ENCODE results near the gene SHLD2.
A peak's percentile ranks its signal among the peaks of the same experiment; 100 is the strongest.
"Not testable (repeated sequence)": the region's sequence is repeated elsewhere in the genome, so short reads cannot be mapped to it uniquely, and the experiment has no call there.

SHLD2 gene

GRCh38 chr10:87142230-87143108 is 47.5 kb downstream of the SHLD2 start:
- DNase-seq, ATAC-seq: not testable (repeated sequence)

- not testable (repeated sequence) for ATAC-seq, DNase-seq
Measured at GRCh38 chr10:87143109-87143418, 48.1 kb downstream of the SHLD2 start.

- DNase-seq, ATAC-seq: not testable (repeated sequence)
Measured at GRCh38 chr10:87145598-87145997, 50.6 kb downstream of the SHLD2 start.

DNA sequence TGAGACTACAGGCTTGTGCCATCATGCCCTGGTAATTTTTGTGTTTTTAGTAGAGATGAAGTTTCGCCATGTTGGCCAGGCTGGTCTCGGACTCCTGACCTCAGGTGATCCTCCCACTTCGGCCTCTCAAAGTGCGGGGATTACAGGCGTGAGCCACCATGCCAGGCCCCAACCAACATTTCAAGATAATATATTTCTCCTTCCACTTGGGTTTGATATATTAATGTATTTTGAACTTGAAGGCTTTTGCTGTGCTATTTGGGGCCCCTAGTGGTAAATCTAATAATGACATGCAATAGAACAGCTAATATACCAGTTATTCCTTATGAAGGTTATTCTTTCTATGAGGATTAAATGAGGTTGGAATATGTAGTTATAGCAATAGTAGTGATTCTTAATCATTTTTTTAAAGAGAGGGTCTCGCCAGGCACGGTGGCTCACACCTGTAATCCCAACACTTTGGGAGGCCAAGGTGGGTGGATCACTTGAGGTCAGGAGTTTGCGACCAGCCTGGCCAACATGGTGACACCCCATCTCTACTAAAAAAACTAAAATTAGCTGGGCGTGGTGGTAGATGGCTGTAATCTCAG is 54.1 kb downstream of the SHLD2 start:
- not testable (repeated sequence) for ATAC-seq, DNase-seq

- not testable (repeated sequence) for ATAC-seq
Measured at GRCh38 chr10:87151516-87151915, 56.5 kb downstream of the SHLD2 start.

DNA sequence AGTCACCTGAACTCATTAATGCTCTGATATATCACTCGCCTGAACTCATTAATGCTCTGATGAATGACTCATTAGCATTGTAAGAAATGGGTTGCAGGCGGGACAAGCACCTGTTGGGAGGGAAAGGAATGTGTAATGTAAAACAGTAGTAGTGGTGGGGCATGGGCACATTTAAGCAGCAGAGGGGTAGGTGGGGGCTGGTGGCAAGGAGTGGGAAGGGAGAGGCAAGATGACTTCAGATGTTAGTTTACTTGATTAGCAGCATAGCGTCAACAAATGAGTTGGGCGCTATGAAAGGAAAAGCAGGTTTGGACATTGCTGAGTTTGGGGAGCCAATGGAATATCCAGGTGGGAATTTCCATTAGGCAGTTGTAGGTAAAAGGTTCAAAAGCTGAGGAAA is 61.8 kb downstream of the SHLD2 start:
- not testable (repeated sequence) for ATAC-seq, DNase-seq

More at GRCh38 chr10:87151516-87151915, 56.5 kb downstream of the SHLD2 start:
- DNase-seq: not testable (repeated sequence)

DNA sequence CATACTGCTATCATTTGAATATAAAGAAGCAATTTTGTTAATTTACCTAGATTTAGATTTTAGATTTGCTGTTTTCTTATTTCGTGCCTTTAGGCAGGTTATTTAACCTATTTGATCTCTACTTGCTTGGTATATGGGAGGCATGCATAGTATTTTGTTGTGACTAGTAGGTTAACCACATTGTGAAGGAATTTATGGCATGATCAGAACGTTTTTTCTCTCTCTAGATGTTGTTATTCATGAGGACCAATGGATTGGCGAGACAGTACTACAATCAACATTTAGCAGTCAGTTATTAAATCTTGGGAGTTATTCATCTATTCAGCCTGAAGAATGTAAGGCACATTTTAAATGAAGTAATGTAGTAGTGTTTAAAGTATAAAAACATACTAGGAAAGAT is 62.8 kb downstream of the SHLD2 start:
- ATAC-seq, DNase-seq: not testable (repeated sequence)

- not testable (repeated sequence) for DNase-seq, ATAC-seq
Measured at GRCh38 chr10:87162703-87163293, 67.8 kb downstream of the SHLD2 start.

DNA sequence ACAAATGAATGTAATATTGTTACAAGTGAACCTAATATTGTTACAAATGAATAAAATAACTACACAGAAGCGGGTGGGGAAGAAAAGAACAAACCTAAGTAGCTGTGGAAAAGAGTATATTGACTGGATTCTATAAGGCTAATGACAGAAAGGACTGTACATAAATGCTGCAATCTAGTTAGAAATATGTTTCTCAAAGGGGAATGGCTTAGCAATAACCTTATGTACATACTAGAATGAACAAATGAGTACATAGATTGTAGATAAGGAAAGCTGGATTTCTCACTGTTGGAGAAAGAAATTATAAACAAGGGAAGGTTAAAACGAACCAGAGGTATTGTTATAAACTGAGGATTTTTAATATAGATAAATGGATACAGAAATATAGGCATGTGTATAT is 68.4 kb downstream of the SHLD2 start:
- DNase-seq, ATAC-seq: not testable (repeated sequence)

DNA sequence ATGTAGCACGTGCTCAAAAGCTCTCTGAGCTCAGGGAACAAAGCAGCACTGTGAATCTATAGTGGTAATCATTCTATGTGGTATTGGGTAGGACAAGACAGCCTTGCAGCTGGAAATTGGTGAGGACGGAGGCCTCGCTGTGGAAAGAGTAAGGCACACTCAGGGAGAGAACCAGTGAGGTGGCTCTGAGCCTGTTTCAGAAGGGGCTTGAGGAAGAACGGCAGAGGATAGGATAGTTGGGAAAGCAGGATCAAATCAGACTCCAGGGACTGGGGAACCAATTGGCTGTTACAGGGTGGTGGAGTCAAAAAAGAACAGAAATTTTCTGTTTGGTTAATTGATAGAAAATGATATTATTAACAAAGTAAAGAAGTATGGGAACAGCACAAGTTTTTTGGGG is 74.9 kb downstream of the SHLD2 start:
- not testable (repeated sequence) for ATAC-seq, DNase-seq

DNA sequence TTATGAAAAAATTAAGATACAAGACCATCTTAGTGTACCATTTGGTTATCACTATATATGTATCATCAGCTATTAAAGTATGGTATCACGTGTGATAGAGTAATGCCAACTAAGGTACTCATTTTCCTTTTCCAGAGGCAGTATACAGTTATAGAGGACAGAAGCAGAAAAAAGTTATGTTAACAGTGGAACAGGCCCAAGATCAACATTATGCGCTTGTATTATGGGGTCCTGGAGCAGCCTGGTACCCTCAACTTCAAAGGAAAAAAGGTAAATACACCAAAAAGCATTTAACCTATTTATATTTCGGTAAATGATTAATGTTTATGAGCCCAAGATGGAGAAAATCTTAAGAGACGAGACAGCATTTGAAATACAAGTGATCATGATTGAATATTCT is 75.7 kb downstream of the SHLD2 start:
- ATAC-seq, DNase-seq: not testable (repeated sequence)

DNA sequence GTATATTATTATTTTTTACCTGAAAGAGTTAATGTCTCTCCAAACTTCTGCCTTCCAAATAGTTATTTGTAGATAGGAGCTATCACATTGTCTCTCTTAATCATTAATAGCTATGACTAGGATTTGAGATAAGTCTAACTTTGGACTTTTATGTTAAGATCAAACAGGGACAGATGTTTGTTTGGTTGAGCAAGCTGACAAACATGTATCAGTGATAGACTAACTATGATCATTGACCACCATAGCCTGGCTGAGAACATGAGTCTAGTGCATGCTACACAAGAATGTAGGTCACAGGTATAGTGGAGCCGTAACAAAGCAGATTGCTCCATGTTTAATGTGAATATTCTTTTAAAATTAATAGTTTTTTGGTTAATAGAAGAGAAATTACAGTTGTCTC is 76.7 kb downstream of the SHLD2 start:
- DNase-seq, ATAC-seq: not testable (repeated sequence)

GRCh38 chr10:87172178-87172577 is 77.2 kb downstream of the SHLD2 start:
- not testable (repeated sequence) for ATAC-seq, DNase-seq

GRCh38 chr10:87177587-87177986 is 82.6 kb downstream of the SHLD2 start:
- not testable (repeated sequence) for DNase-seq, ATAC-seq

- not testable (repeated sequence) for ATAC-seq, DNase-seq
Measured at GRCh38 chr10:87184421-87184820, 89.4 kb downstream of the SHLD2 start.

DNA sequence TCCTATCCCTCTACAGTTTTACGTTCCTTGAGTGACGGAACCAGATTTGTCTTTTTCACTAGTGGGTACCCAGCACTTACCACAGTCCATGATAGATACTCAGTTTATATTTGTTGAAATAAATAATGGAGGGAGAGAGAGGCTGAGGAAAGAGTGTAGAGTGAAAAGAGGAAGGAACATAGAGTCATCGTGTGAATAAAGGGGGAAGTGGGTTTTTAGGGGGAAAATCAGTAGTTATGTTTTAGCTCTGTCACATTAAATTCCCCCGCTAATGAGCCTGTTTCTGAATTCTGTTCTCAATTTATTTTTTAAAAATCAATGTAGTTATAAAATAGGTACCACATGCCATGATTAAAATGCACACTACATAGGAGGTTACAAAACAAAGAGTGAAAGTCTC is 91.0 kb downstream of the SHLD2 start:
- DNase-seq, ATAC-seq: not testable (repeated sequence)

DNA sequence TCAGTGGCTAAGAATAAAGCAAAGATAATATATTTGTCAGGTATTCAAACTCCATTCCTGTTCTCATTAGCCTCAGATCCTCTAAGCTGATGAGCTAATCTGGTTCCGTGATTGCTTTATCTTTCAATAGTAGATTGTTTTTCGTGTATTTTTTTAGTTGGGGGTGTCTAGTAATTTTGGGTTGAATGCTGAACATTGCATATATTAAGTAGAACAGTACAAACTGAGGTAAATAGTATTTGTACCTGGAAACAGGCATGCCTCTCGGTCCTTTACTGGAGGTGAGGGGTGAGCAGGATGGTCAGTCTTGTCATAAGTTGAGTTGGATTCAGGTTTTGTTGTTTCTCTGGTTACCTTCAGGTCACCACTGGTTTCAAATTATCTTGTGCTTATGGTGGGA is 92.6 kb downstream of the SHLD2 start:
- ATAC-seq, DNase-seq: not testable (repeated sequence)

DNA sequence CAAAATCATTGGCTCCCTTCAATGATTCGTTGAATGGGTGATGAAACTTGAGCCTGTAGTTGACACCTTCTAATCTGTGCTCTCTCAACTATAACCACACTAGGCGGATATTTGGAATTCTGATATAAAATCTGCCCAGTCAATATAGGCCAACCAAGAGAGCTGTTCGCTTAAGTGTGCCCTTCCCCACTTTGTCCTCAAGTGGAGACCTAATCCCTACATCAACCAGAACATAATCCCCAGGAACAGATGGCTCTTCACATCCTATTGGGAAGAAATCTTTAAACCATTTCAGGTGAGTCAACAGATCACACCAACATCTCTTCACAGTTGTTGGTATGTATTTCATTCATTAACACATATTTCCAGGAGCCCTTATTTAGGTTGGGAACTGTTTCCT is 96.8 kb downstream of the SHLD2 start:
- ATAC-seq, DNase-seq: not testable (repeated sequence)

- not testable (repeated sequence) for DNase-seq
- peak; percentile 47 for ATAC-seq
Measured at GRCh38 chr10:87200924-87201323, 105.9 kb downstream of the SHLD2 start.

DNA sequence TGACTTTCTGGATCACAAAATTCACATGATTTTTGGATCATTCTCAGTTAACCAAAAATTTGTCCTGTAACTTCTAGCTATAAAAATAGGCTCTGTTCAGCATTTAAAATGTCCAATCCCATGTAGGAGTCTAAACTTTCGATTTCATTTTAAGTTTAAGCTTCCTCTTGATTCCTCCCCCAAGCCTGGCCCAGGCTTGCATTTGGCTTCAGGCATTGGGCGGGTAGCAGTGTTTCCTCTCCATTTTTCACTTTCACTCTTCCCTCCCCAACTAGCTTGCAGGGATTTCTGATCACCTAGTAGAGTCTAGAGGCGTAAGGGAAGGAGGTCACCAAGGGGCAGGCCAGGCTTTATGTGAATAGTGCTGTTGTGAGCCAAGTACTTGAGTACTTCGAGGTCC is 109.8 kb downstream of the SHLD2 start:
- not testable (repeated sequence) for ATAC-seq, DNase-seq

- ATAC-seq, DNase-seq: not testable (repeated sequence)
Measured at GRCh38 chr10:87206922-87207321, 111.9 kb downstream of the SHLD2 start.

- not testable (repeated sequence) for DNase-seq, ATAC-seq
Measured at GRCh38 chr10:87210309-87210708, 115.3 kb downstream of the SHLD2 start.

DNA sequence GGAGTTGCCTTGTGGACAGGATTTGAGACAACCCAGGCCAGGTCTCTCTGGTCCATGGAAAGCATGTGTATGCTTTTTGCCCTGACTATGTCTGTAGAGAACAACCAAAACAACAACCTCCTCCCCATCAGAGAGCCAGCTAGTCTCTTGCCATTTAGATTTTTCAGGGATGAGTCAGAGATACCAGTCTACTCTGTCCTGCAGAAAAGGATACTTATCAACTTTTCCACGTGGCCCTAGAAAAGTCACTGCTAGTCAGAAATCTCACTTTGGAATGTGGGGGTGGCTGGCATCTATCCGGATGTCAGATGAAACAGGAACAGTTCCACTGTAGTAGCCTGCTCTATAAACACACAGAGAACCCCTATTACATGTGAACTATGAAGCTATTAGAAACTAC is 116.8 kb downstream of the SHLD2 start:
- not testable (repeated sequence) for DNase-seq
- peak; percentile 64 for ATAC-seq

All from stimulated activated naive CD8-positive, alpha-beta T cell treated with anti-CD3 and anti-CD28 coated beads, Interleukin-15, Interleukin-2, amounts not matched to agents 100 U/mL and 50 U/mL, for 24 hours (primary cell).